Right lobe of liver (tissue), 4 donors: ENCODE measurements around the gene NDUFA8.

Source experiments
- POLR2A ChIP-seq: fragments of 450-650 bp; IDR thresholded peaks from one replicate; pipeline ENCODE4 v1.6.1; 2017; ENCODE audit warnings: antibody characterized with exemption, mild to moderate bottlenecking
- TF ChIP-seq, protein P1 (sequence below), 4 donors: fragments of 200-600 bp in 3 of 4; fragments of 450-650 bp in 1 of 4; IDR thresholded peaks; one replicate each; pipeline versions ENCODE4 v1.5.1 to v1.8.0; 2016 to 2022; ENCODE audit warnings: antibody characterized with exemption in 4 of 4, mild to moderate bottlenecking in 2 of 4
- donor health status: DM: no; HTN: no; CAD: no.
- donor health status: DM: no; HTN: no; CAD: no.
- donor health status: DM: no; HTN: yes; CAD: no.

GRCh38 chr9:122176916-122177315 is 17.3 kb upstream of the NDUFA8 start:
- TF ChIP-seq, protein P1, sequence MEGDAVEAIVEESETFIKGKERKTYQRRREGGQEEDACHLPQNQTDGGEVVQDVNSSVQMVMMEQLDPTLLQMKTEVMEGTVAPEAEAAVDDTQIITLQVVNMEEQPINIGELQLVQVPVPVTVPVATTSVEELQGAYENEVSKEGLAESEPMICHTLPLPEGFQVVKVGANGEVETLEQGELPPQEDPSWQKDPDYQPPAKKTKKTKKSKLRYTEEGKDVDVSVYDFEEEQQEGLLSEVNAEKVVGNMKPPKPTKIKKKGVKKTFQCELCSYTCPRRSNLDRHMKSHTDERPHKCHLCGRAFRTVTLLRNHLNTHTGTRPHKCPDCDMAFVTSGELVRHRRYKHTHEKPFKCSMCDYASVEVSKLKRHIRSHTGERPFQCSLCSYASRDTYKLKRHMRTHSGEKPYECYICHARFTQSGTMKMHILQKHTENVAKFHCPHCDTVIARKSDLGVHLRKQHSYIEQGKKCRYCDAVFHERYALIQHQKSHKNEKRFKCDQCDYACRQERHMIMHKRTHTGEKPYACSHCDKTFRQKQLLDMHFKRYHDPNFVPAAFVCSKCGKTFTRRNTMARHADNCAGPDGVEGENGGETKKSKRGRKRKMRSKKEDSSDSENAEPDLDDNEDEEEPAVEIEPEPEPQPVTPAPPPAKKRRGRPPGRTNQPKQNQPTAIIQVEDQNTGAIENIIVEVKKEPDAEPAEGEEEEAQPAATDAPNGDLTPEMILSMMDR (IDR thresholded peaks at IDR 0.05): no peak
- TF ChIP-seq POLR2A: no peak
